HG03135 (cell line): ENCODE data around the gene ZNF407.

ENCODE experiments used
- ATAC-seq: cut with Tn5 transposase; IDR thresholded peaks from one replicate; pipeline ENCODE4 v1.9.1; 2021; ENCODE audit warnings: mild to moderate bottlenecking, moderate library complexity; ENCODE audit not compliant: unreplicated experiment

ZNF407 gene

DNA sequence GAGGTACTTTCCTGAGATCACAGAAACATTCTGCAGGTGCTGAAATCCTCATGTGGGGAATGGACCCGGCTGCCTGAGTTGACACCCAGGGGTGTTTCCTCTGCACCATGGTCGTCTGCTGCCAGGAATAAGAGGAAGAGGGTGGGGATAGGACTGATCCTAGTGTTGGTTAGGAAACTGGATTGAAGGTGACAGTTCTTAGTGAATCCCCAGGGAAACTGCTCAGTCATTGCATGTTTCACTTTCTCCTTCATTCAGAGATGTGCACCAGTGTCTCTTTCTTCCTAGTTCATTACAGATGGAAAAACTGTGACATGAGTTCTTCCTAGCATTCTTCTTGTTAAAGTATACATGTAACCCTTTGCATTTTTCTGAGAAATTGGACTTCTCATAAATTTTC lies 317.0 kb downstream of the ZNF407 start:
- no peak for ATAC-seq

DNA sequence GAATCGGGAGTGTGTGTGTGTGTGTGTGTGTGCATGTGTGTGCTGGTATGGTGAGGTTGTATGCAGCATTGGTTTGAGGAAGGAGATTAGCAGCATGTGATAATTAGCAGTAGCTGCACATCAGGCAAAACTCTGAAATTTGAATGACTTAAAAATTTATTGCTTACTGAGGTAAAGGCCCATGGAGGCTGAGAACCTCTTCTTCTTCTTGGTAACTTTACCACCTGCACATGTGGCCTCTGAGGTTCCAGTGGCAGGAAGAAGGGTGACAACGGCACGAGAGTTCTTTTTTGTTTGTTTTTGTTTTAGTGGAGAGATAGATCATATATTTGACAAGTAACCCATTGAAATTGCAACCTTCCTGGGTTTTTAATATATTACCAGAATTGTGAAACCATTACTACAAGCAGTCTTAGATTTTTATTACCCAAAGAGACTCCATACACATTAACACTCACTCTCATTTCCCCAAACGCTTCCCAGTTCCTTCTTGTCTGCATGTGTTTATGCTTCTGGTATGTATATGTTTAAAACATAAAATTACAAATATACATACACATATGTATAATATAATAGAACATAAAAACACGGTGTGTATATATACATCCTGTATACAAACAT lies 319.2 kb downstream of the ZNF407 start:
- ATAC-seq = peak; percentile 64

DNA sequence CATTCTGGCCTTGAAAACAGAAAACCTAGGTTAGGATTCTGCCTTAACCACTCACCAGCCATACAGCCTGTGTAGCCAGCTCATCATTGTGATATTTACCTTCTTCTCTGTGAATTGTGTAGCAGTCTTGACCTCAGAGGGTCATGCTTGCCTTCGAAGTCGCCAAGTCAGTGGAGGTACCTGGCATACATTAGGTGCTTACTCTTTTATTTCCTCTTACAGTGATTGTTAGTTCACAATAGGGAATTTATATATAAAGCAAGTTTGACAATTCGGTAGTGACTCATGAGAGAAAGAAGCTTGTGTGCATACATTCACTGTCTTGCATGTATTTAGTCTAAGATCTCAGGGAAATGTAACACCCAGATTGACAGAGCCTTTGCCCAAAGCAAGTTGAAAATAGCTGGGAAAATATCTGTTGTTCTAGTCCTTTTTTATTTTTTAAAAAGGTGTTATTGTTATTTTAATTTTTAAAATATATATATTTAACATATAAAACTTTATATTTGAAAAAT lies 320.7 kb downstream of the ZNF407 start:
- ATAC-seq = no peak

DNA sequence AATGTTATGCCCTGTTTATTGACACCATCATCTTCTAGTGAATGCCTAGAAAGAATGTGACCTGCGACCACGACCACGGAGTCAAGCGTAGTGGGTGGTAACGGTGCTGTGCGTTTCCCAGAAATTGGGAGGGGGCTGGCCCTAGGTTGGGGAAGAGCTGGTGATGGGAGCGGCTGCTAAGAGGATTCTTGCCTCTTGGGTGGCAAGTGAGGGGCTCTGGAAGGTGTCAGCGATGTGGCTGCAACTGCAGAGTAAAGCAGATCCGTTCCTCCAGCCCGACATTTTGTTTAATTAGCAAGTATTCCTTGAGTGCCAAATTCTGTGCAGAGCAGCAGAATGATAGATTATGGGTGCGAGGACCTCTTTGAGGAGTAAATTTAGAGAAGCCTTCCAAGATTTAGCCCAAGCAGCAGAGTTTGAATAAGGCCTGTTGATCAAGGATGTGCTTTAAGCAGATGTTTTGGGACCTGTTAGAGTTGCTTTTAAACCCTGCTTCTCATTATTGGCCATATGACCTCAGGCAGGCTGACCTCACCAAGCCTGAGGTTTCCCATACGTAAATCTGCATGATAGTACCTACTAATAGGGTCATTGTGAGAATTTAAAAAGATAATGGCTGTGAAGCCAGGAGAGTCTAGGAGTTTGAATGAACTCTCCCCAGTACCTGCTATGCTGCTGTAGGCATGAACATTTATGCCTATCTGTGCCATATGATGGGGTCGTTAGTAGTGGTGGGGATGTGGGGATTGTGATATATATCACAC lies 323.6 kb downstream of the ZNF407 start:
- no peak for ATAC-seq

DNA sequence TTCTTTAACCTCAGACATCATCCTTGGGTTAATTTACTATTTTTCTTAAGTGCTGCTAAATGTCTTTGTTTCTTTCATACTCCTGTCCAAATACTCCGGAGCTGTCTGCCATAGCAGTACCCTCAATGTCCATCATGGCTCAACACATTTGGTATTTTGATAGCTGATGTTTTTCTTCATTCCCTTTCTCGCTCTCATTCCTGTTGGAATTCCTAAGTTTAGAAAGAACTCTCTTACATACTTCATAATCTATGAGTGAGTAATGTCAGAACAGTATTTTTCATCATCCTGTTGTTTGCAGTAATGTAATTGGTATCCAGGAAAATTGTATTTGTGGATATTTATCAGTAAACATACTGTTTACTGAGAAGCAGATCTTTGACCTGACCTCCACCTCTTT lies 328.4 kb downstream of the ZNF407 start:
- no peak for ATAC-seq

DNA sequence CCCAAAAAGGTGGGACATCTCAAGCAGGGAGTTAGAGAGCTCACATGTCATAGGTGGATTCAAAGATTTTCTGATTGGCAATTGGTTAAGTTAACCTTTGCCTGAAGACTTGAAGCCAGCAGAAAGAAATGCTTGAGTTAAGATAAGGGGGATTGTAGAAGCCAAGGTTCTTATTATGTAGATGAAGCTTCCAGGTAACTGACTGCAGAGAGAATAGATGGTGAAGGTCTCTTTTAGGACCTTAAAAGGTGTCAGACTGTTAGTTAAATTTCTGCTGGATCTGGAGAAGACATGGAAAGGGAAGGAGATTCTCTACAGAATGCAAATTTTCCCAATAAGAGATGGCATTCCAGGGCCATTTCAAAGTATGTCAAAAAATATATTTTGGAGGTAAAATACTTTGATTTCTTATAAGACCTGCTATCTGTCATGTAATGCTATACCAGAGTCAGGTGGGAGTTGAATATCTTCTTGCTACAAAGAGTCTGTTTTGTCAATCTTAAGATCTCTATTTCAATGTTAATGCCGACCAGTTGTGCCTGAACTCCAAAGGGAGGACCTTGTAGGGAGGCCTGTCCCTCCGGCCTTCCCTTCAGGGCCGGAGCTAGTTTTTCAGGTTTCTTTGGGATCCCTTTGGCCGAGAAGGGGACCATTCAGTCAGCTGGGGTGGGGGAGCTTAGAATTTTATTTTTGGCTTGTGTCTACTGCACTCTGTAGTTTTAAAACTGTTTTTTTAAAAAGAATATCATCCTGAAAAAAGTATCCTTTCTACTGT lies 330.7 kb downstream of the ZNF407 start:
- no peak for ATAC-seq

DNA sequence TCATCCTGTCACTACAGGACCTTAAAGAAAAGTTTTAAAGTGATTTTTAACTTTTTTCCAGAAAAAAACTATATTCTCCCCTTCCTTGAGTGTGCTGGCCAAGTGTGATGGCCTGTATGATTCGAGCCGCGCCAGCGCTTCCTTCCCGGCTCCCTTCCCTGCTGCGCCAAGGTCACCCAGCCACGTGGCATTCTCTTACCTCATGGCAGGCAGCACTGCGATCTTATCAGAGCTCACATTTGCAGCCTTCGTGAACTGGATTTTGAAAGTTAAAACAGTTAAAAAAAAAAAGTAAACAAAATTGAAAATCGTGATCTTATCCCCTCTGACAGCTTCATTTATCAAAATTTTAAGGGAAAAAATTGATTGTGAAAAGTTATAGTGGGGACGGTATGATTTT lies 331.4 kb downstream of the ZNF407 start:
- no peak for ATAC-seq

DNA sequence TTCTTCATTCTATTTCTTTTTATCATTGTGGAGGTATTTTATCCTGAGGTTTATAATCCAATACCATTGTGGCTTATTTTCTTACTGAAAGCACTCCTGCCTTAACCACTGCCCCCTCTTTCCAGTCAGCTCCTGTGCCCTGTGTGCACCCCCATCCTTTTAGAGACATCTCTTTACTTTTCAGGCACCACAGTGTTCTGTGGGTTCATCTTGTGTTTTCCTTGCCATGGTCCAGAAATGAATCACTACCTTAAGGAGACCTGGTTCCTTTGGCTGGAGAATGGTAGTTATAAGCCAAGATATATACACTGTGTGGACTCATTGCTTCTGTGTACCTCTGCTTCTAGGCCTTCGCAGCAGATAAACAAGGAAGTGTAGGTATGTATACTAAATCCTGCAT lies 332.9 kb downstream of the ZNF407 start:
- ATAC-seq = no peak

DNA sequence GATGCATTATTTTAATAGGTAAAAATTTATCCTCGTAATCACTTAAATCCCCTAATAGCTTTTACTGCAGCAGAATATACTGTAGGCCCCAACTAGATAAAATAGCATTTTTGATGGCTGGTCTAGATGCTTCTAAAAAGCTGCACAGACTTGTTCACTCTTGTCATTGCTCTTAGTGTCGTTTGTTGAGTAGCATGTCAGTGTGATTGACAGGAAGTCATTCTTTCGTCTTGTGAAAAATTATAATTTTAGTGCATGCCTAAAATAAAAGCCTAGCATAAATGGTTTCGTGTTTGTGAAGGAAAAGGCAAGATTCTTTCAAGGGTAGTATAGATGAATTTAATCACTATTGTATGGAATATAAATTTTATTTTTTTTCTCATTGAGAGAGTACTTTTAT lies 336.3 kb downstream of the ZNF407 start:
- no peak for ATAC-seq

DNA sequence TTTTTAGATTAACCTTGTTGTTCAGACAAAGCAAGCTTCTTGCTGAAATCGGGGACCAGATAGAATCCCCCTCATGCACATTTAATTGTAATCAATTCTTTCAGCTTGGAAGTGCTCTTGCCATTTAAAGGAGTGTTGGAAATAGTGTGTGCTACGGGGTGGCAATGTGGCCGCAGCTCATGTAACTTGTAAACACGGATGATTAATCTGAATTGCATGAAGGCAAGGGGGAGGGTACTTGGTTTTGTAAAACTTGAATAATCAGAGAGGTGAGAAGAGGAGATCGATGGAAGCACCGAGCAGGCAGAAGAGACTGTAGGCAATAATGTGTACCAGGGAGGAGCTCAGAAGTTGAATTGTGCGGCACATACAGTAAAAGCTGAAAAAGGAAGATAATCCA lies 337.8 kb downstream of the ZNF407 start:
- ATAC-seq = no peak

DNA sequence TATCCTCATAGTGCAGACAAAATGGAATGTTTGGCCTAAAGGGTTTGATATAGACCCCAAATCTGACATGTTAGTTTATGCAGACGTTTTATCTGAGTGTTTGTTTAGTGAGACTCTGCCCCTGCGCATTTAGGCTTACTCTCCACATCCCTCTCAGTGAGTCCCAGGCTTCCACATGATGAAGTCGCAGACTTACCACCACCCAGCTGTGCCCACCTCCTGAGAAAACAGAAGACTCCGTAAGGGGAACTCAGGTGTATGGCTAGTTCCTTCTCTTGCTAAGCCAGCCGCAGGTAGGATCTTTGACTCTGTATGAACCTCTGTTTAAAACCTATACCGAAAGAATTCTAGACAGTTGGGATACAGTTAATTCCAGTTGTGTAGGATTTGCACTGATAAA lies 338.7 kb downstream of the ZNF407 start:
- ATAC-seq = no peak

DNA sequence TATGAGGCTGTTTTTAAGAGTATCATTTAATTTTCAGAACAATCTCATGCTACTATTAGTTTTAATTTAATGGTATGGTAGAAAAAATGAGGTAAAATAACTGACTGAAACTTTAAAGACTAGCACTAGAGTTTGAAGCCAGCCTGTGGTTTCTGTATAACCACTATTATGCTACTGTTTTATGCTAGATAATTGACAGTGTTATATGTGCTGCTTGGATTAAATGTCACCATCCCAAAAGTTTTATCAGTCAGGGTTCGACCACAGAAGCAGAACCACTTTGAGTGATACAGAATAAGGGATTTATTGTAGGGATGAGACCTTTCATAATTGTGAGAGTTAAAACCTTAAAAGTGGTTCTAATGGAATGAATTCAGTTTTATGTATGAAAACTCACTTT lies 339.6 kb downstream of the ZNF407 start:
- ATAC-seq = no peak

DNA sequence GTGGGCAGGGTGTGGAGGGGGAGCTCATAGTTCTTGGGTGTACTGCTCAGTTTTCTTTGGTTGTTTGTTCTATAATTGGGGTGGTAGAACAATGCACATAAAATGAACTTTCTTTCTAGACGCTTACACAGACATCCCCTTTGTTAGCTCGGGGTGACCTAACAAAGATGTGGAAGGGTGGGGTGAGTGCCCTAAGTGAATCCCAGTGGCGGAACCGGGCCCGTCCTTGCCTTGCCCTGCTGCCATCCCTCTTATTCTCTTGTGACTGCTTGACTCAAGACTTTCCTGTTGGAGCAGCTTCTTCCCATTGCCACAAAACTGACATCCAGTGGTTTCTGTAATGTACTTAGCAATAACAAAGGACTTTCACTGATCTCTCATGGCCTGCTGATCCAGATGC lies 343.2 kb downstream of the ZNF407 start:
- no peak for ATAC-seq

DNA sequence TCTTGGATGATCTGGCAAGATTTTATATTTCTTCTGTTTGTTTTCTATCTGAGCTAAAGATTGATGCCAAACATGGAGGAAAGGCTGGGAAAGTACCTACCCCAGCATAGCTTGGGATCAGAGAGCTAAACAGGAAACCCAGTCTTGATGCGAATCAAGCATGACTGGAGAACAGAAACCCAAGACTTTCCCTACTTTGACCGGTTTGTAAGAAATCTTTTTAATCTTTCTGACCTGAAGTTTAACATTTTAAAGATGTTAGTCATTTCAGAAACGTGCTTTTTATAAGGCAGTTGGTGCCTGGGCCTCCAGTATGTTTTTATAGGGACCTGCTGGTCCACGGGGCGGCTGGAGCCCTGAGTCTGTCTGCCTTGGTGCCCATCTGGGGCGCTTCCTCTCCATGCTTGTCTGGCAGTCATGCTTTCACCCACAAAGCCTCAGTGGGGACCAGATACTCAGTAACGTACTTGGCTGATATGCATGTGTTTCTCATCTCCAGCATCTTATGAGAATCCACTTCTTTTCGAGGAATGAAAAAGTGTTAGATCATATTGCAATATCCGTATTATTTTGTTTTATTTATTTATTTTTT lies 344.7 kb downstream of the ZNF407 start:
- no peak for ATAC-seq

DNA sequence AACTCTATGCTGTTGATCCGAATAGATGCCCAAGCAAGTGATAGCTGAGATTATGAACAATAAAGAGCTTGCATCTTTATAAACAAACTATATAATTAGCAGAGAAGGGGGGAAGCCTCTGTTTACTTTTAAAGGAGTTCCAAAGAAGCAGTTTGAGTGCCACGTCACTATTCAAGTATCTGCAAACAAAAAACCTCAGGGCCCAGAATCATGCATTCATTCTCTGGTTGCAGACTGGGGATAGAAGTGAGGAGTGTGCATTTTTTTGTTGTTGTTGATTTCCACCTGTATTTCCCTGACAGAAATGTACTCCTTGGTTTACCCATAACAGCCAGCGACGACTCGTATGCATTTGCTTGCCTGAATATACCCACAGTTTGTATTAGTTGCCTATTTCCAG lies 347.0 kb downstream of the ZNF407 start:
- no peak for ATAC-seq

DNA sequence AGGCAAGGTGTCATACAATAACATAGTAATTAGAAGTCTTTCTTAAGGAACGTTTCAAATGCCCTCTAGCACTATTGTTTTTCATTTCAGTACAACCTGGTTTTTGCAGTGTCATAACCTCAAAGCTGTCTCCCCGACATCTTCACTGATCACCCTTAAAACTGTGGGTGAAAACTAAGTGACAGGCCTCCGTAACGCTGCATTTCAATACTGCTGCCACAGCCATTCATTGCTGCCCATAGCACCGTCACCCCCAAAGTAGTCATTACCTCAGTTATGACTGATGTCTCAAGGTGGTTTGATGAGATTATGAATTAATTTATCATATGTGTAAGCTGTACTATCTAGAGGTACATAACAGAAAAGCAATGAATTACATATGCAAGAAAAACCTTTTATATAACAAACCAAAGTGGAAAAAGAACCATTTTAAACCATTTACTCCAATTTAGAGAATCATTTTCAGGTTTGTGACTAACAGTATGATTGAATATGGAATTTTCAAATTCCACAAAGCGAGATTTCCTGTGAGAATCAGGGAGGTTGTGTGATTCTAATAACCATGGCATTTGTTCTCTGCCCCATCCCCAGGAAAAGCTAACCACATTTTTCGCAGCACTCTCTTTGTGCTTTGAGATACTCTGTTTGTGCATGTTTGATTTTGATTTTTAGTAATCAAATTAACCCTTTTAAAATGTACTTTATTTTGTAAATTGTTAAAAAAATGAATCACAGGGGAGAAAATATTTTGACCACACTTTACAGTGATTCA lies 348.3 kb downstream of the ZNF407 start:
- no peak for ATAC-seq

DNA sequence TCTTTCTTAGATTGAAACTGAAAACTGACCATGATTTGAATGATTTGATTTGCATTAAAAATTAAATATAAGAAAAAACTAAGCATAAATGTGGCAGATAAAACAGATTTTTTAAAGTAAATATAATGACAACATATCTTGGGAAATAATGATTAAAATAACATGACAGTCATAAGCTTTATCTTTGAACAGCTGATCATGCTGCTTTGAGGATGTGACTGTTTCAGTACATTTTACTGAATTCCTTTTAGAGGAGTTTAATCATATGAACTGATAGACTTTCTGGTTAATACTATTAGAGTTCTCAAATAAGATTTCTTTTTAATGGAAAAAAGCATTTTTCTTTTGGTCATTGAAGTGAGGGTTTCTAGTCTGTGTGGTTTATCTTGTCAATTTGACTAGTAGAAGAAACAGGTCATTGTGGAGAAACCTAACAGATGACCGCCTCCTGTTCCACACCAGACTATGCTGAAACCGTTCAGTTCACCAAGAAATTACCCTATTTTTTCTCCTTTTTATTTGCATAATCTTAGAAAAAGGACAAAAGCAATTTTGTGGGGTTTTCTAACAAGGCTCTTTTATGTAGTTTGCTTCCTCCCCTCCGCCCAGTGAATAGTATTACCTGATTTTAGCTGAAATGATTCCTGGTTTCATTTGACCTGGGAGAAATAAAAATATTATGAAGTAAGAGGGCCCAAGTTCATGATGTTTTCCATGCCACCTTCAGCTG lies 349.1 kb downstream of the ZNF407 start:
- ATAC-seq = no peak

DNA sequence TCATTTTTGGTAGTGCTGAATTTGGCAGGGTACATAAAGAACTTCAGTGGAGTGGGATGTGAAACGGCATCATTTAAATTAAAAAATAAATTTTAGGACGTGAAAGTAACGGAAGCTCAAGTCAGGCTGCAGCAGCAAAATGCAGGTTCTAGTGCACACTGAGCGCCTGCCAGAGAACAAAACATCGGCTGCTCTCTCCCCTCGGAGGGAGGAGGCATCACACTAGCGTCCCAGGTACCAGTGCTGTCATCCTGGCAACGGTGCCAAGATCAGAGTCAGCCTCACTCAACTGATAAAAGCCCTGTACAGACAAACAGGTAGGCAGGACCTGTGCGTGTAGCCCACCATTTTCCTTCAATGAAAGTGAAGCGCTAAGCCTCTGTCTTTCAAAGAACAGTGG lies 349.7 kb downstream of the ZNF407 start:
- no peak for ATAC-seq

DNA sequence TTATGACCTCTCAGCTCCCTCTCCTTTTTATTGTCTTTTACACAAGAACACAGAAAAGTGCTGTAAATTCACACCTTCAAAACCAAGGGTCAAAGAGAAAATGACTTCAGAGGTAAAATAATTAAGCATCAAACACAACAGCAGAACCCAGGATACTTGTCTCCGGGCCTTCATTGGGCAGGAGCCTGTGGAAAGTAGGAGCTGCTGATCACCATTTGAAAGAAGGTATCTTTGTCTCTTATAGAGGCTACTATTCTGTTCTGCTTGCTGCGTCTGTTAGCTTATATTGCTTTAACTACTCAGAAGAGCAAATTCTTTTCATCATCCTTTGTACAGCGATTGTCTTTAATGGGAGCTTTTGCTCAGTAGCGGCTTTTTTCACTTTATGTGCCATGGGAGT lies 350.2 kb downstream of the ZNF407 start:
- no peak for ATAC-seq

DNA sequence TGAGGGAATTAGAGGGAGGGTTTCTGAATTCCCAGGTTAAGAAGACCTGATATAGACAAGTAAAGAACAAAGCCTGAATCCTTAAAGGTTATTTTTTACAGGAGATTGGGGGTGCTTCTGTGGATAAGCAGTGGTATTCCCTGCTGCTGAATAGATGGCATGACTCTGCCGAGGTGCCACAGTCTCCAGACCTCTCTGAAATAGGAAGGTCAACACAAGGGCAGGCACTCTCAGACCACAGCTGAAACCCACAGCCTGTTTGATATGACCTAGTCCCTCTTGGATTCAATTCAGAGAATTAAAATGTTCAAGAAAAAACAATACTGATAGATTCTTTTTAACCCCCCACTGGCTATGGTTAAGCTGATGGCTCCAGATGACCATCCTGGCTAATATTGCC lies 351.9 kb downstream of the ZNF407 start:
- no peak for ATAC-seq
